ENCODE data around the gene HLA-B.

DNA sequence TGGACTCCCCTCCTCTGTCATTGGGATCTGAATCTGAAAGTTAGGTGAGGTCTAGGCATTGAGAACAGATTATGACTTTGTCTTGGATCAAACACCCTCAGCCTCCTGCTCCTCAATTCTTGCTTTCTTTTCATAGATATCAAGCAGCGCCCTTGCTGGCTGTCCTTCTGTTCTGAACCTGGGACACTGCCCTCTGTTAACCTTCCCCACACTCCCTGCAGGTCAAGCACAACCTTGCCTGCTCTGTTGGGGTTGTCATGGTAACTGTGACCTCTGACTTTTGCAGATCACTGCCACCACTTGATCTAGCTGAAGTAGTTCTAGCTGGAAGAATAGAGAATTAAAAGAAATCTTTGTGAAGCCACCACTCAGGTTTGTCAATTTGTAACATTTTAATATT lies 30.0 kb upstream of the HLA-B start:
- TF ChIP-seq, protein P1, sequence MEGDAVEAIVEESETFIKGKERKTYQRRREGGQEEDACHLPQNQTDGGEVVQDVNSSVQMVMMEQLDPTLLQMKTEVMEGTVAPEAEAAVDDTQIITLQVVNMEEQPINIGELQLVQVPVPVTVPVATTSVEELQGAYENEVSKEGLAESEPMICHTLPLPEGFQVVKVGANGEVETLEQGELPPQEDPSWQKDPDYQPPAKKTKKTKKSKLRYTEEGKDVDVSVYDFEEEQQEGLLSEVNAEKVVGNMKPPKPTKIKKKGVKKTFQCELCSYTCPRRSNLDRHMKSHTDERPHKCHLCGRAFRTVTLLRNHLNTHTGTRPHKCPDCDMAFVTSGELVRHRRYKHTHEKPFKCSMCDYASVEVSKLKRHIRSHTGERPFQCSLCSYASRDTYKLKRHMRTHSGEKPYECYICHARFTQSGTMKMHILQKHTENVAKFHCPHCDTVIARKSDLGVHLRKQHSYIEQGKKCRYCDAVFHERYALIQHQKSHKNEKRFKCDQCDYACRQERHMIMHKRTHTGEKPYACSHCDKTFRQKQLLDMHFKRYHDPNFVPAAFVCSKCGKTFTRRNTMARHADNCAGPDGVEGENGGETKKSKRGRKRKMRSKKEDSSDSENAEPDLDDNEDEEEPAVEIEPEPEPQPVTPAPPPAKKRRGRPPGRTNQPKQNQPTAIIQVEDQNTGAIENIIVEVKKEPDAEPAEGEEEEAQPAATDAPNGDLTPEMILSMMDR (tag by site-specific recombination; IDR thresholded peaks at IDR 0.05) = no peak
- no peak for TF ChIP-seq REPIN1 (tag by site-specific recombination; IDR thresholded peaks at IDR 0.05; ENCODE audit: low read depth)
- no peak for TF ChIP-seq ZNF24 (tag by site-specific recombination; IDR thresholded peaks at IDR 0.05)
- TF ChIP-seq SP2 (tag by site-specific recombination; IDR thresholded peaks at IDR 0.05) = no peak
- no peak for TF ChIP-seq ZNF274 (IDR thresholded peaks at IDR 0.05; ENCODE audit: low read length)
- no peak for TF ChIP-seq ZNF274 (tag by site-specific recombination; IDR thresholded peaks at IDR 0.05; ENCODE audit: borderline replicate concordance)
- no peak for TF ChIP-seq ZBTB20 (tag by site-specific recombination; IDR thresholded peaks at IDR 0.05)
- TF ChIP-seq ZBTB21 (tag by site-specific recombination; IDR thresholded peaks at IDR 0.05) = no peak
- TF ChIP-seq ZNF121 (tag by site-specific recombination; IDR thresholded peaks at IDR 0.05) = no peak
- no peak for TF ChIP-seq ZNF350 (tag by site-specific recombination; IDR thresholded peaks at IDR 0.05)
- no peak for TF ChIP-seq ZFP3 (tag by site-specific recombination; IDR thresholded peaks at IDR 0.05; ENCODE audit: low read depth)
- no peak for TF ChIP-seq ZNF664 (tag by site-specific recombination; IDR thresholded peaks at IDR 0.05)

Measured in HEK293 (cell line).